ENCODE data around the gene RASAL1.

RASAL1 gene

DNA sequence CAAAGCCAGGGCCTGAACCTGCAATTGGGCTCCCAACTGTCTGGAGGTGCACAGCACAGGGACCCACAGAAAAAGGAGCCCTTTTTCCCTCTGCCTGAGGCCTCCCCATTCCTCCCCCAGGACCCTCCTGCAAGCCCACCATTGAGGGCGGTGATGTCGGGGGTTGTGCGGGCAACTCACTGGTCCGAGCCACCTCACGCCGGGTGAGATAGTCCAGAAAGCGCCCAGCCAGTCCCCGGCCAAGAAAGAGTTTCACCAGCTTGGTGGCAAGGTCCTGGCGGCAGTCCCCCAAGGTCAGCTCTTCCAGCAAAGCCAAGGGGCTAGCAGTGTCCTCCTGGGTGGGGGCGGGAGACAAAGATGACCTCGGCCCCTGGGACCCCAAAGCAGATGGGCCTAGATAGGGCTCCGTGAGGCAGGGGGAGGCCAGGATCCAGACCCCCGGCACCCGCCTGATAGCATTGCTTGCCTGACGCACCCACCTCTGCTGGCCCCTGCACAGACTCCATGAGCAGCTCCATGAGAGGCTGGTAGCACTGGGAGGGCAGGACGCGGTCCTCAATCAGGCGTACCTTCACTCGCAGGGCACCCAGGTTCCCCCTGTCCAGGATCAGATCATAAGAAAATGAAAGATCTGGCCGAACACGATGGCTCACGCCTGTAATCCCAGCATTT, 20.0 kb downstream of the RASAL1 start:
- DNase-seq (ENCODE audit: low read depth) = no peak

DNA sequence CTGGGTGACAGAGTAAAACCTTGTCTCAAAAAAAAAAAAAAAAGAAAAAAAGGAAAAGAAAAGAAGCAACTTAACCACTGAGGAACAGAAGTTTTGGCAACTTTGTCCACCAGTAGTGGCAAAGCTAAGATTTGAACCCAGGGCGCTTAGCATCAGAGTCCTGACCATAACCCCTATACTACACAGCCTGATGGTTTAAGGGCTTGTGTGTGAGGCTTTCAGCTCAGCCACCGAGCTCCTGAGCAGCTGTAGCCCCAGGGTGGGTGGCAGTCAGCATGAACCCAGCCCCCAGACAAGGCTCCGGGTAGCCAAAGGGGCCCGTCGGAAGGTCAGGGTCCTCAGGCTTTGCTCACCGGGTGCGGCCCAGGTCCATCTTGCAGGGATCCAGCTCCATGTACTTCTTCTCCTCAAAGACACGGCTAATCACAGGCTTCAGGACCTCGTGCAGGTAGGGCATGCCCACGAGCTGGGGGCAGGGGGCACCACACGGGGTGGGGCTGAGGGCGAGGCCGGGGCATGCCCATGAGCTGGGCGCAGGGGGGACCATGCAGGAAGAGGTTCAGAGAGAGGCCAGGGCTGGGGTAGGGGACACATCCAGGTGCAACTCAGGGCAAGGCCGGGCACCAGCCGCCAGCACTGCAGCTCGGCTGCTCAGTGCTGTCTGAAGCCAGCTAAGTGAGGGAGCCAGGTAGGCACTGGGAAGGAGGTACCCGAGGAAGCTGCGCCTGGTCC, 20.9 kb downstream of the RASAL1 start:
- DNase-seq (ENCODE audit: low read depth) = no peak

DNA sequence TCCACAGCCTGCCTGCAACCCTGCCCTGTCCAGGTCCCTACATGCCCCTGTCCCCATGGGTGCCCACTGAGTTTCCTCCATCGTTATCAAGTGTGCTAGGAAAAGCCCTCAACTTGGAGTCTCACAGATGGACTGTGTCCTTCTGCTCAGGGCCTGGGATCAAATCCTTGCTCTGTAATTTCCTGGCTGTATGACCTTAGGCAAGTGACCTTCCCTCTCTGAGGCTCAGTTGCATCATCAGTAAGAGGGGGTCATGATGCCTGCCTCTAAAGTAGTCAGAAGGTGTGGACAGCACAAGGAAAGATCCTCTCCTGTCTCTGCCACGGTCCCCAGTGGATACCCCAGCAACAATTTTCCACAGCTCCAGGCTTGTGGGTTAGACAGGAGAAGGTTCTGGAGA, 22.2 kb downstream of the RASAL1 start:
- DNase-seq (ENCODE audit: low read depth) = no peak

GRCh38 chr12:113112043-113112899, 23.3 kb downstream of the RASAL1 start:
- DNase-seq (ENCODE audit: low read depth) = no peak

- DNase-seq (ENCODE audit: low read depth) = no peak
These were observed 24.3 kb downstream of the RASAL1 start for GRCh38 chr12:113111247-113111646.

DNA sequence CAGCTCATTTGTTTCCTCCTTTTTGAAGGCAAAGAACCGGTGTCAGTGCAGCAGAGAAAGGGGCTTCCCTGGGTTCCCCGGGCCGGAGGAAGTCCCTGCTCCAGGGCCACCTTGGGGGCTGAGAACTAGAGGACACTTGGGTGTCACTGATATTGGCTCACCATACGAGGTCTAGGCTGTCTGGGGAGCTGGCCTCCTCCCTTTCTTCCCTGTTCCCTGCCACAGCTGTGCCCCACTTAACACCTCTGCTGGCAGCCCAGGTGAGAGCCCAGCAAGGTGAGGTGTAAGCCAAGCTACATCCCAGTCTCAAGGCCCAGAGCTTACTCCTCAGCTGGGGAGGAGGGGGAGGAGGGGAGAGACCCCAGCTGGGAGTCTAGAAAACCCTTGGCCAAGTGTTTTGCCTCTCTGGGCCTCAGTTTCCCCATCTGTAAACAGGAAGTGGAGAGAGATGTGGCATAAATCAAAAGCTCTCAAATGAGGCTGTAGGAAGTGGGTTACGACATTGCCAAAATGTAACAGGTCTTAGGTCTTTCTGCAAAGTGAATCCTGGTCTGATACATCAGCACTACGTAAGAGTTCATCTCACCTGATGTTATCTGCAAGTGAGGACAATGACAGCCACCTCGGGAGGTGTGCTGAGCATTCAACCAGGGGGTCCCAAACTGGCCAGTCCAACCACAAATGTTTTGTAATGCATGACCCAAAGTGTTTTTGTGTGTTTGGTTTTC, 25.5 kb downstream of the RASAL1 start:
- DNase-seq (ENCODE audit: low read depth) = no peak

- DNase-seq (ENCODE audit: low read depth) = no peak
These were observed 26.2 kb downstream of the RASAL1 start for GRCh38 chr12:113109360-113109759.

GRCh38 chr12:113108308-113108707, 27.3 kb downstream of the RASAL1 start:
- DNase-seq (ENCODE audit: low read depth) = no peak

- DNase-seq (ENCODE audit: low read depth) = no peak
These were observed 29.2 kb downstream of the RASAL1 start for GRCh38 chr12:113106361-113106760.

- DNase-seq (ENCODE audit: low read depth) = no peak
These were observed 29.8 kb downstream of the RASAL1 start for GRCh38 chr12:113105606-113106271.

DNA sequence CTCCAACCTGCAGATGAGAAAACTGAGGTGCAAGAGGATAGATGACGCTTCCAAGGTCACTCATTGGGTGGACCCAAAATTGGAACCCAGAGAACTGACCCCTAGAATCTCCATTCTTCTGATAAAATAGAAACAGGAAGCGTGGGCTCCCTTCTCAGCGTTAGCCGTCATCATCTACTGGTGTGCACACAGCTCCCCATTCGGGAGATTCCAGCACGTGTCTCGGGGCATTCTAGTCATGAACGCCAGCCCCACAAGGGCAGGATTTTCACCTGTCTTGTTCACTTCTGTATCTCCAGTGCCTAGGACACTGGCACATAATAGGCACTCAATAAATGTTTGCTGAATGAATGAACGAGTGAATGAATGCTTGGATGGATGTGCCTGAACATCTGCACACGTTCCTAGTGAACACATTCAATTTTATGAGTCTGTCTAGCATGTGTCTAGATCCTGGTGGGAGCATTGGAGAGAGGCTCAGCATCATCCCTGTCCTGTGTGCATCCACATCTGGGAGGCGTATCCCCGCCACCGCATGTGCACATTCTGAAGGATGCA, 30.5 kb downstream of the RASAL1 start:
- no peak for DNase-seq (ENCODE audit: low read depth)

DNA sequence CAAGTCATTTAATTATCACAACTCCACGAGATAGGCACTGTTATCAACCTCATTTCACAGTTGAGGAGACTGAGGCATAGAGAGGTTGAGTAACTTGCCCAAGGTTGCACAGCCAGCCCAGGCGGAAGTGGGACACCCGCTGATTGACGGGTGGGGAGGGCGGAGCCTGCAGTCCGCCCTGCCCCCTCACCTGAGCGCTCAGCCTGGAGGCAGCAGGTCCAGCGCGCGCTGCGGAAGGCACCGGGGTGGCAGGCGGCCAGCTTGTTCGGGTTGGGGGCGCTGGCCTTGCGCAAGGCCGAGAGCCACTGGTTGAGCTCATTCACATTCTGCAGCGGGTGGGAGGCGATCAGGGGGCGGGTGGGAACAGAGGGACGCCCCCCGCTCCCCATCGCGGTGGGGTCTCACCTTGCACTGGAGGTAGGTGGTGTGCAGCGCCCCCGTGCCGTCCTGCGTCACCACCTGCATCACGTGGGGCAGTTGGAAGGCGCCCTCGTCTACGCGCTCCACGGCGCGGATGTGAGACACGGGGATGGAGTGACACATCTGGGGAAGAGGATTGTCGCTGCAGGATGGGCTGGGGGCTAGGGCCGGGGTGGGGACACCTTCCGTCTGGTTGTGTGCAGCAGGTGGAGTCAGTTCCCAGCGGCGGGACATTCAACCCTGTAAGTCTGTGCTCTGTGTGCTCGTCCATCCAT, 31.7 kb downstream of the RASAL1 start:
- peak; percentile 32 for DNase-seq (ENCODE audit: low read depth)

- no peak for DNase-seq (ENCODE audit: low read depth)
These were observed 32.8 kb downstream of the RASAL1 start for GRCh38 chr12:113102811-113103210.

DNA sequence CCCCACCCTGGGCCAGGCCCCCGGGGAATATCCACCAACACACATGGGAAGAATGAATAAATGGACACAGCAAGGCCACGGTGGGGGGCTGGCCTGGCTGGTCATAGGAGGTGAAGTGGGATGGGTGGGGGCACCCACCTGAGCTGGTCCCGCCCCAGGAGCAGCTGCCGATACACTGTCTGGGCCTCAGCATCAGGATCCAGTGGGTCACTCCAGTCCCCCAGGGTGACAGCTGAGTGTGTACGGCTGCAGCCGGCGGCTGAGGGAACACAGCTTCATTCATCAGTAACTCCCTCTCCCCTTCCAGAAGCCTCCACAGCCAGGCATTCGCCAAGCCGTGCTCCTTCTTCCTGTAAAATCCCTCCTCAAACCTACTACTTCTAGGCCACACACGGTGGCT, 33.8 kb downstream of the RASAL1 start:
- DNase-seq (ENCODE audit: low read depth) = no peak

DNA sequence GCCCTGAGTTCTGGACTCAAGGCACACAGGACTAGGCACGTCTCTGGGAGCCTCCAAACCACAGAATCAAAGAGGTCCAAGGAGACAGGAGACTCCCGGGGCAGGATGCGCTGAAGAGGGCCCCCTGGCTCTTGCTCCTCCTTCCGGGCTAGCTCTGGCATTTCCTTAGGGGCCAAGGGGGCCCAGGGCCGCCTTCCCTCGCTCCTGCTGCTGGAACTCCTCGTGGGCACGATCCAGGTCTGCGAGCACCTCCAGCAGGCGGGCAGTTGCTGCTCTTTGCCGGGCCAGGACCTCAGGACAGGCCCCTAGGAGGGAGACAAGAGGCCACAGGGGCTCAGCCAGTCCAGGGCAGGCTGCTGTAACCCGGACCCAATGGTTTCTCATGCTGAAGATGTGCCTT, 35.8 kb downstream of the RASAL1 start:
- DNase-seq (ENCODE audit: low read depth) = no peak

- no peak for DNase-seq (ENCODE audit: low read depth)
These were observed 36.2 kb downstream of the RASAL1 start for GRCh38 chr12:113099364-113099763.

DNA sequence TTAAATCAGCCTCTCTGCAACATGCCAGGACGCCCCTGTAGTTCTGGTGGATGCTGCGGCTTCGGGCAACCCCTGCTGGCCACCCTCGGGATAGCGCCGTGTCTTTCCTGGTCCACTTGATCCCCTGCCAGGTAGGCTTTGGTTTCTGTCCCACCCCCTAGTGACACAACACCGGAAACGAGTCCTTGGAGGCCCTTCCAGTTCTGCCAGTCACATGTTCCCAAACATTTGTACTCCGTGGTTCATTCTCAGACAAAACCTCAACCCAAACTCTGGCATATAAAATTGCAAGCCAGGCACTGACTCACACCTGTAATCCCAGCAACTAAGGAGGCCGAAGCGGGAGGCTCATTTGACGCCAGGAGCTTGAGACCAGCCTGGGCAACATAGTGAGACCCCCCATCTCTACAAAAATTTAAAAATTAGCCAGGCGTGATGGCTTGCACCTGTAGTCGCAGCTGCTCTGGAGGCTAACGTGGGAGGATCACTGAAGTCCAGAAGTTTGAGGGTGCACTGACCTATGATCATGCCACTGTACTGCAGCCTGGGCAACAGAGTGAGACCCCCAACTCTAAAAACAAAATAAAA, 37.0 kb downstream of the RASAL1 start:
- peak; percentile 58 for DNase-seq (ENCODE audit: low read depth)

DNA sequence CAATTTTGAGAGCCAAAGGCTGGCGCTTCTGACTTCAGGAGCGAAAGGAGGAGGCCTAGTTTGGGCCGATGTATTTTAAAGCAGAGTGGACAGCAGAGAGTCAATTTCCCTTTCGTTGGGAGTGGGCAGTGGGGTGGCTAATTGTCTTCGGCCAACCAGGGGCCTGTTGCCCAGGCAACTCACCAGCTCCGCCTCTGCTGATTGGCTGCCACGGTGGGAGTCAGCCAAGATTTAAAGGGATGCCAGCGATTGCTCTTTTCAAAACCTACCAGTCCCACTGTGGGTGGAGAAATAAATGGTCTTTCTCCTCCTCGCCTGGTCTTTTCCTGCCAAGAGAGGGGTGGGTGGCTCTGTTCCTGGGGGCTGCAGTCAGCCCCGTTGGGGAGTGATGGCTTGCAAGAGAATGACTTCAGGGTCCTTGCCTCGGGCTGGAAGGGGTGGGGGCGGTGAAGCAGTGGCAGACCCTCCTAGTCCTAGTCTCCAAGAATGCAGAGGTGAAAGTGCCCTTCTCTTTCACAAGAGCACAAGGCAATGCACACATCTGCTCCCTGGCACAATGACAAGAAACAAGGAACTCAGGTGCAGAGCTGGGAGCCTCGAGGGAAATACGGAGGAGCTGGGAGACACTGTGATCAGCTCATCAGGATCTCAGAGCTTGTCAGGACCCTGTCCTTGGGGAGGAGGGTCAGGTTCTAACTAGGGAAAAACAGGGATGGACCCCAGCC, 37.7 kb downstream of the RASAL1 start:
- DNase-seq (ENCODE audit: low read depth) = no peak

DNA sequence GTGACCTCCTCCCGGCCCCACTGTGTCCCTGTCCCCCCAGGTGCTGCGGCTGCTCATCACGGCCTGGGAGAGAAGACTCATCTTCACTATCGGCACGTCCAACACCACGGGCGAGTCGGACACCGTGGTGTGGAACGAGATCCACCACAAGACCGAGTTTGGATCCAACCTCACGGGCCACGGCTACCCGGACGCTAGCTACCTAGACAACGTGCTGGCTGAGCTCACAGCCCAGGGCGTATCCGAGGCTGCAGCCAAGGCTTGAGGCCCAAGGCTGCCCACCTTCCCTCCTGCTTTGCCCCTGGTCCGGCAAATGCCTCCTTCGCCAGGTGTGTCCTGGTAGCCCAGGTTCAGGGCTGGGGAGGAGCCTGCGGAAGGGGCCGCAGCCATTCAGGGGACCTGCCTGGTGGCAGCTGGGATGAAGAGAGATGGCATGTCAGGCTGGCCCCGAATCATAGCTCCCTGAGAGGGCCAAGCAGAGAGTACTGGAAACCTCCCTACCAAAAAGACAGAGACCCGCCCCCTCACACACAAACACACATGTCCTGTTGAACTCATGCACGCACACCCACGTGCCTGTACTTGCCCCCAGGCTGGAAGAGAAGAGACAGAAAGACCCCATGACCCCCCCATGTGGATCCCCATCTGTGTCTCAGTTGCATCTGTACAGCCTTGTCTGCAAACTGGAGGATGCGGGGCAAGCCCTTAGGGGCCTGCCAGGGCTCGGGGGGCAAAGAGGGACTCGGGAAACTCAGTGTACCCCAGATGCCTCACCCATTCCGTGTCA, 38.7 kb downstream of the RASAL1 start:
- DNase-seq (ENCODE audit: low read depth) = no peak

Measured in stimulated activated CD8-positive, alpha-beta memory T cell treated with anti-CD3 and anti-CD28 coated beads, Interleukin-4, amount 100 ng/mL, for 24 hours (primary cell).